NT2/D1 (cell line): ENCODE results near the gene ZMPSTE24.

Source experiments
- YY1 ChIP-seq: IDR thresholded peaks from 2 replicates; pipeline ENCODE4 v1.6.1; 2011; ENCODE audit not compliant: insufficient read length, insufficient read depth
- ZNF274 ChIP-seq: IDR thresholded peaks from 2 replicates; pipeline ENCODE4 v1.6.1; 2011; ENCODE audit warnings: mild to moderate bottlenecking, low read depth, low read length

- TF ChIP-seq ZNF274 (no peak), YY1 (no peak)
Measured at GRCh38 chr1:40257313-40257687, 736 bp upstream of the ZMPSTE24 start.
